Liver (tissue), 9 donors: ENCODE data around the gene CCL22. TPM values are rescaled to one million over a fixed set of nuclear protein-coding genes. Genes with fewer than 3 reads are reported as not detected.

Experiments
- DNase-seq: peaks from one replicate; pipeline ENCODE4 v3.0.0-alpha.2; 2017; ENCODE audit warnings: low spot score
- H3K27ac ChIP-seq, 2 donors: one replicate each; pipeline ENCODE4 v1.7.0; 2013; ENCODE audit warnings: inconsistent platforms in 2 of 2, low read length in 2 of 2, control low read depth in 1 of 2, low read depth in 1 of 2, mild to moderate bottlenecking in 1 of 2
- H3K27me3 ChIP-seq, 4 donors: one replicate each; pipeline versions ENCODE4 v1.6.1 to v1.7.0; 2013; ENCODE audit warnings: low read length in 3 of 4, inconsistent platforms in 1 of 4, mild to moderate bottlenecking in 1 of 4, moderate library complexity in 1 of 4; ENCODE audit not compliant: control insufficient read depth in 4 of 4, insufficient read depth in 4 of 4
- H3K36me3 ChIP-seq, 4 donors: one replicate each; pipeline versions ENCODE4 v1.6.1 to v1.7.0; 2013; ENCODE audit warnings: low read length in 3 of 4, mild to moderate bottlenecking in 3 of 4, low read depth in 1 of 4, moderate library complexity in 1 of 4; ENCODE audit not compliant: control insufficient read depth in 4 of 4, insufficient read depth in 3 of 4
- H3K4me1 ChIP-seq, 4 donors: one replicate each; pipeline versions ENCODE4 v1.6.1 to v1.7.0; 2013; ENCODE audit warnings: low read length in 3 of 4, mild to moderate bottlenecking in 3 of 4, moderate library complexity in 1 of 4; ENCODE audit not compliant: control insufficient read depth in 4 of 4, insufficient read depth in 4 of 4
- H3K4me3 ChIP-seq, 3 donors: one replicate each; pipeline versions ENCODE4 v1.6.1 to v1.7.0; 2013; ENCODE audit warnings: low read length in 3 of 3, control low read depth in 1 of 3, low read depth in 1 of 3, mild to moderate bottlenecking in 1 of 3
- H3K9ac ChIP-seq, 2 donors: one replicate each; pipeline ENCODE4 v1.7.0; 2013; ENCODE audit warnings: low read length in 2 of 2, mild to moderate bottlenecking in 2 of 2, moderate library complexity in 2 of 2, control low read depth in 1 of 2, low read depth in 1 of 2
- H3K9me3 ChIP-seq, 4 donors: one replicate each; pipeline versions ENCODE4 v1.6.1 to v1.7.0; 2013; ENCODE audit warnings: low read length in 3 of 4; ENCODE audit not compliant: control insufficient read depth in 4 of 4
- EGR1 ChIP-seq, 2 donors: IDR thresholded peaks; 2 replicates each; pipeline ENCODE4 v1.6.1; 2016 to 2018; ENCODE audit warnings: antibody characterized with exemption in 2 of 2, low read depth in 2 of 2
- FOXA1 ChIP-seq: IDR thresholded peaks from 2 replicates; pipeline ENCODE4 v1.6.1; 2016; ENCODE audit warnings: antibody characterized with exemption
- FOXA2 ChIP-seq: IDR thresholded peaks from 2 replicates; pipeline ENCODE4 v1.6.1; 2016; ENCODE audit warnings: antibody characterized with exemption
- HNF4A ChIP-seq, 2 donors: conservative IDR thresholded peaks; 2 replicates each; pipeline ENCODE4 v1.6.1; 2016; ENCODE audit warnings: antibody characterized with exemption in 2 of 2, mild to moderate bottlenecking in 2 of 2
- HNF4G ChIP-seq: IDR thresholded peaks from 2 replicates; pipeline ENCODE4 v1.6.1; 2016; ENCODE audit warnings: antibody characterized with exemption
- JUND ChIP-seq, 2 donors: IDR thresholded peaks; 2 replicates each; pipeline ENCODE4 v1.6.1; 2016; ENCODE audit warnings: antibody characterized with exemption in 2 of 2
- NR2F2 ChIP-seq: IDR thresholded peaks from 2 replicates; pipeline ENCODE4 v1.6.1; 2016; ENCODE audit warnings: antibody characterized with exemption
- RAD21 ChIP-seq, 2 donors: IDR thresholded peaks; 2 replicates each; pipeline ENCODE4 v1.6.1; 2016; ENCODE audit warnings: antibody characterized with exemption in 2 of 2, mild to moderate bottlenecking in 2 of 2
- SP1 ChIP-seq: IDR thresholded peaks from 2 replicates; pipeline ENCODE4 v1.6.1; 2018; ENCODE audit warnings: antibody characterized with exemption, mild to moderate bottlenecking
- TAF1 ChIP-seq: conservative IDR thresholded peaks from 2 replicates; pipeline ENCODE4 v1.6.1; 2016; ENCODE audit warnings: antibody characterized with exemption, mild to moderate bottlenecking
- YY1 ChIP-seq: IDR thresholded peaks from 2 replicates; pipeline ENCODE4 v1.6.1; 2016; ENCODE audit warnings: antibody characterized with exemption, mild to moderate bottlenecking
- WGBS: extraction: QIAGEN DNeasy Blood & Tissue Kit; methylation state at CpG from one replicate; pipeline ENCODE4 v1.1.7; 2013; 5-methylcytosine and 5-hydroxymethylcytosine counted together
- polyA plus RNA-seq, 2 donors: library from polyadenylated mRNA; stranded (reverse) in 1 of 2; unstranded in 1 of 2; fragments of 200-250 nt in 1 of 2; fragments of >200 nt in 1 of 2; fragmentation: Nextera tagmentation in 1 of 2; extraction: Ambion mirVana in 1 of 2; gene quantifications; one replicate each; pipeline versions ENCODE4 v1.2.1 to v1.2.3, GENCODE V29; 2013 to 2015
- total RNA-seq, 2 donors: library from RNA; depleted of rRNA; stranded (reverse); fragments of >200 nt; gene quantifications; one replicate each; pipeline ENCODE4 v1.2.3, GENCODE V29; 2014
- TF ChIP-seq, protein P1 (sequence below): IDR thresholded peaks from 2 replicates; pipeline ENCODE4 v1.6.1; 2016; ENCODE audit warnings: antibody characterized with exemption
- TF ChIP-seq, protein P2 (sequence below): IDR thresholded peaks from 2 replicates; pipeline ENCODE4 v1.6.1; 2016; ENCODE audit warnings: antibody characterized with exemption
- TF ChIP-seq, protein P3 (sequence below): IDR thresholded peaks from 2 replicates; pipeline ENCODE4 v1.6.1; 2016; ENCODE audit warnings: antibody characterized with exemption, mild to moderate bottlenecking
- TF ChIP-seq, protein P4 (sequence below): fragments of 150-350 bp; IDR thresholded peaks from 2 replicates; pipeline ENCODE4 v1.5.1; 2017; ENCODE audit warnings: improper control_type of control experiment, low read depth, low read length; ENCODE audit not compliant: missing input control
- TF ChIP-seq, protein P5 (sequence below): IDR thresholded peaks from 2 replicates; pipeline ENCODE4 v1.6.1; 2016; ENCODE audit warnings: antibody characterized with exemption
- donor health status: healthy.
- donor health status: healthy.
- donor health status: healthy.
- donor health status: healthy.
- donor health status: healthy.

Gene CCL22
- total and polyA plus RNA-seq, 4 donors: 0.02 to 0.09 TPM; not detected in 2

DNA sequence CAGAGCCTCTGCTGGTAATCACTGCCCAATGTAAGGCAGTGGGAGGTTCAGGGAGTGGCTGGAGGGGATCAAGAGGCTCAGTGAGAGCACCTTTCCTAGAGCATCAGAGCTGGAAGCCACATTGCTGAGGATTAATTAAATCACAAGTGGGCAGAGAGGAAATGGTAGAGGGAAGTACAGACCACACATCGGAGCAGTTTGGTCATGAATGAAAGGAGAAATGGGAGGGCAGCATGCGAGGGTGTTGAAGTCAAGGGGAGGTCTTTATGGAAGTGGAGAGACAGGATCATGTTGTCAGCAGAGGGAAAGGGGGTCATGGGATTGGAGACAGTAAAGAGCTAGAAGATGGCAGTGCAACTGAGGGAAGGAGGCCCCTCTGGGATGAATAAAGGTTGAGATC lies 48.3 kb downstream of the CCL22 start:
- Histone ChIP-seq H3K27me3 (no peaks in the 10 kb centered on the region), H3K27ac (no peak overlapping the region), H3K4me3 (no peak overlapping the region), H3K9ac (no peak overlapping the region), H3K36me3 (no peaks in the 10 kb centered on the region), H3K9me3 (no peaks in the 10 kb centered on the region), H3K4me1 (no peaks in the 10 kb centered on the region)
- TF ChIP-seq YY1 (no peak), FOXA2 (no peak), TAF1 (no peak), SP1 (no peak), FOXA1 (no peak), HNF4A (conservative IDR thresholded peaks at IDR 0.05) (no peak), NR2F2 (no peak), HNF4G (no peak), EGR1 (IDR thresholded peaks at IDR 0.05; ENCODE audit: low read depth in 2 of 2) (no peak), RAD21 (IDR thresholded peaks at IDR 0.05) (no peak)
- TF ChIP-seq, protein P1, sequence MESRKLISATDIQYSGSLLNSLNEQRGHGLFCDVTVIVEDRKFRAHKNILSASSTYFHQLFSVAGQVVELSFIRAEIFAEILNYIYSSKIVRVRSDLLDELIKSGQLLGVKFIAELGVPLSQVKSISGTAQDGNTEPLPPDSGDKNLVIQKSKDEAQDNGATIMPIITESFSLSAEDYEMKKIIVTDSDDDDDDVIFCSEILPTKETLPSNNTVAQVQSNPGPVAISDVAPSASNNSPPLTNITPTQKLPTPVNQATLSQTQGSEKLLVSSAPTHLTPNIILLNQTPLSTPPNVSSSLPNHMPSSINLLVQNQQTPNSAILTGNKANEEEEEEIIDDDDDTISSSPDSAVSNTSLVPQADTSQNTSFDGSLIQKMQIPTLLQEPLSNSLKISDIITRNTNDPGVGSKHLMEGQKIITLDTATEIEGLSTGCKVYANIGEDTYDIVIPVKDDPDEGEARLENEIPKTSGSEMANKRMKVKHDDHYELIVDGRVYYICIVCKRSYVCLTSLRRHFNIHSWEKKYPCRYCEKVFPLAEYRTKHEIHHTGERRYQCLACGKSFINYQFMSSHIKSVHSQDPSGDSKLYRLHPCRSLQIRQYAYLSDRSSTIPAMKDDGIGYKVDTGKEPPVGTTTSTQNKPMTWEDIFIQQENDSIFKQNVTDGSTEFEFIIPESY: no peak
- TF ChIP-seq, protein P2, sequence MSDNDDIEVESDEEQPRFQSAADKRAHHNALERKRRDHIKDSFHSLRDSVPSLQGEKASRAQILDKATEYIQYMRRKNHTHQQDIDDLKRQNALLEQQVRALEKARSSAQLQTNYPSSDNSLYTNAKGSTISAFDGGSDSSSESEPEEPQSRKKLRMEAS: no peak
- WGBS: 78% methylated on average over 2 of the region's 2 CpGs
- DNase-seq: no peak

DNA sequence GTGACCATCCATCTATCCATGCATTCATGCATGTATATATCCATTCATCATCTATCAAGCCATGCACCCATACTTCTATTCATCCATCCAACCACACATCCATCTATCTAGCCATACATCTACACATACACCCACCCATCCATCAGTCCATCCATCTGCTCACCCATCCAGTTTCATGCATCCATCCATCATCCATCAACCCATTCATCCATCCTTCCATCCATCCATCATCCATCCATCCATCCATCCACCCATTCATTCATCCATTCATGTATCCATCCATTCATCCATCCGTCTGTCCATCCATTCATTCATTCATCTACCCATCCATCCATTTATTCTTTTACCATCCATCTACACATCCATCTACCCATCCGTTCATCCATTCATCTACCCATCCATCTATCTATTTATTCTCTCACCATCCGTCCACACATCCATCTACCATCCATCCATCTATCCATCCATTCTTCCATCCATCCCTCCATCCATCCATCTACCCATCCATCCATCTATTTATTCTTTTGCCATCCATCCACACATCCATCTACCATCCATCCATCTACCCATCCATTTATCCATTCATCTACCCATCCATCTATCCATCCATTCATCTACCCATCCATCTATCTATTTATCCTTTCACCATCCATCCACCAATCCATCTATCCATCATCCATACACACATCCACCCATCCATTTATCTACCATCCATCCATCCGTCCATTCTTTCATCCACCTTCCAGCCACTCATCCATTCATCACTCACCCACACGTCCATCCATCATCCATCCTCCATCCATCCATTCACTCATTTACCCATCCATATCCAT lies 49.2 kb downstream of the CCL22 start:
- no peaks in the 10 kb centered on the region for H3K27me3 ChIP-seq
- no peaks in the 10 kb centered on the region for H3K36me3 ChIP-seq
- no peaks in the 10 kb centered on the region for H3K4me1 ChIP-seq
- H3K9me3 ChIP-seq: no peaks in the 10 kb centered on the region
- WGBS: 84% methylated on average over 5 of the region's 5 CpGs
- no peak overlapping the region for H3K4me3 ChIP-seq
- no peak overlapping the region for H3K27ac ChIP-seq
- DNase-seq: no peak
- TF ChIP-seq NR2F2 (no peak), JUND (IDR thresholded peaks at IDR 0.05) (no peak), RAD21 (IDR thresholded peaks at IDR 0.05) (no peak), HNF4G (no peak), HNF4A (conservative IDR thresholded peaks at IDR 0.05) (no peak), FOXA2 (no peak), TAF1 (no peak)
- TF ChIP-seq, protein P3, sequence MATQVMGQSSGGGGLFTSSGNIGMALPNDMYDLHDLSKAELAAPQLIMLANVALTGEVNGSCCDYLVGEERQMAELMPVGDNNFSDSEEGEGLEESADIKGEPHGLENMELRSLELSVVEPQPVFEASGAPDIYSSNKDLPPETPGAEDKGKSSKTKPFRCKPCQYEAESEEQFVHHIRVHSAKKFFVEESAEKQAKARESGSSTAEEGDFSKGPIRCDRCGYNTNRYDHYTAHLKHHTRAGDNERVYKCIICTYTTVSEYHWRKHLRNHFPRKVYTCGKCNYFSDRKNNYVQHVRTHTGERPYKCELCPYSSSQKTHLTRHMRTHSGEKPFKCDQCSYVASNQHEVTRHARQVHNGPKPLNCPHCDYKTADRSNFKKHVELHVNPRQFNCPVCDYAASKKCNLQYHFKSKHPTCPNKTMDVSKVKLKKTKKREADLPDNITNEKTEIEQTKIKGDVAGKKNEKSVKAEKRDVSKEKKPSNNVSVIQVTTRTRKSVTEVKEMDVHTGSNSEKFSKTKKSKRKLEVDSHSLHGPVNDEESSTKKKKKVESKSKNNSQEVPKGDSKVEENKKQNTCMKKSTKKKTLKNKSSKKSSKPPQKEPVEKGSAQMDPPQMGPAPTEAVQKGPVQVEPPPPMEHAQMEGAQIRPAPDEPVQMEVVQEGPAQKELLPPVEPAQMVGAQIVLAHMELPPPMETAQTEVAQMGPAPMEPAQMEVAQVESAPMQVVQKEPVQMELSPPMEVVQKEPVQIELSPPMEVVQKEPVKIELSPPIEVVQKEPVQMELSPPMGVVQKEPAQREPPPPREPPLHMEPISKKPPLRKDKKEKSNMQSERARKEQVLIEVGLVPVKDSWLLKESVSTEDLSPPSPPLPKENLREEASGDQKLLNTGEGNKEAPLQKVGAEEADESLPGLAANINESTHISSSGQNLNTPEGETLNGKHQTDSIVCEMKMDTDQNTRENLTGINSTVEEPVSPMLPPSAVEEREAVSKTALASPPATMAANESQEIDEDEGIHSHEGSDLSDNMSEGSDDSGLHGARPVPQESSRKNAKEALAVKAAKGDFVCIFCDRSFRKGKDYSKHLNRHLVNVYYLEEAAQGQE: no peak
- TF ChIP-seq, protein P4, sequence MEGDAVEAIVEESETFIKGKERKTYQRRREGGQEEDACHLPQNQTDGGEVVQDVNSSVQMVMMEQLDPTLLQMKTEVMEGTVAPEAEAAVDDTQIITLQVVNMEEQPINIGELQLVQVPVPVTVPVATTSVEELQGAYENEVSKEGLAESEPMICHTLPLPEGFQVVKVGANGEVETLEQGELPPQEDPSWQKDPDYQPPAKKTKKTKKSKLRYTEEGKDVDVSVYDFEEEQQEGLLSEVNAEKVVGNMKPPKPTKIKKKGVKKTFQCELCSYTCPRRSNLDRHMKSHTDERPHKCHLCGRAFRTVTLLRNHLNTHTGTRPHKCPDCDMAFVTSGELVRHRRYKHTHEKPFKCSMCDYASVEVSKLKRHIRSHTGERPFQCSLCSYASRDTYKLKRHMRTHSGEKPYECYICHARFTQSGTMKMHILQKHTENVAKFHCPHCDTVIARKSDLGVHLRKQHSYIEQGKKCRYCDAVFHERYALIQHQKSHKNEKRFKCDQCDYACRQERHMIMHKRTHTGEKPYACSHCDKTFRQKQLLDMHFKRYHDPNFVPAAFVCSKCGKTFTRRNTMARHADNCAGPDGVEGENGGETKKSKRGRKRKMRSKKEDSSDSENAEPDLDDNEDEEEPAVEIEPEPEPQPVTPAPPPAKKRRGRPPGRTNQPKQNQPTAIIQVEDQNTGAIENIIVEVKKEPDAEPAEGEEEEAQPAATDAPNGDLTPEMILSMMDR: no peak
- TF ChIP-seq, protein P5, sequence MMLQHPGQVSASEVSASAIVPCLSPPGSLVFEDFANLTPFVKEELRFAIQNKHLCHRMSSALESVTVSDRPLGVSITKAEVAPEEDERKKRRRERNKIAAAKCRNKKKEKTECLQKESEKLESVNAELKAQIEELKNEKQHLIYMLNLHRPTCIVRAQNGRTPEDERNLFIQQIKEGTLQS: no peak
- H3K9ac ChIP-seq: no peak overlapping the region
